B cell (primary cell): Measurements from ENCODE around the gene GALNT7. TPM values are rescaled to one million over a fixed set of nuclear protein-coding genes. Genes with fewer than 3 reads are reported as not detected.
"Not testable (repeated sequence)": the region's sequence is repeated elsewhere in the genome, so short reads cannot be mapped to it uniquely, and the experiment has no call there.

Experiments
- ATAC-seq: fragments of 200-7000 bp; cut with Tn5 transposase; one replicate; pipeline ENCODE4 v1.10.0; 2021; ENCODE audit warnings: low read depth, mild to moderate bottlenecking, moderate number of reproducible peaks, moderate library complexity
- CTCF ChIA-PET: fragments of 350-600 bp; sonication (Branson Sonifier 250); formaldehyde crosslinking; loops from one replicate; lab custom pipeline; 2021; ENCODE audit warnings: antibody characterized with exemption, inconsistent platforms; lab: Charles Lee
- POLR2A ChIA-PET: fragments of 350-600 bp; sonication (Branson Sonifier 250); formaldehyde crosslinking; loops from one replicate; lab custom pipeline; 2021; ENCODE audit warnings: antibody characterized with exemption; lab: Charles Lee
- DNase-seq: peaks from one replicate; pipeline ENCODE4 v3.0.0; 2013
- H2AFZ ChIP-seq: 2 replicates; pipeline ENCODE4 v1.6.1; 2012; ENCODE audit warnings: mild to moderate bottlenecking, low read depth, low read length; ENCODE audit not compliant: insufficient read depth, poor library complexity, severe bottlenecking
- H3K27ac ChIP-seq, 2 donors: 1 replicate in 1 of 2; 2 replicates in 1 of 2; pipeline ENCODE4 v1.5.1; 2012 to 2013; ENCODE audit warnings: low read length in 2 of 2, mild to moderate bottlenecking in 2 of 2, moderate library complexity in 1 of 2
- H3K27me3 ChIP-seq, 4 experiments: fragments of 200-600 bp in 1 of 4; sonication (generic) in 1 of 4; replicated peaks in 1 of 4; 1 replicate in 2 of 4; 2 replicates in 2 of 4; pipeline versions ENCODE4 v1.6.1 to v1.7.0; 2013 to 2016; ENCODE audit warnings: low read length in 3 of 4, mild to moderate bottlenecking in 2 of 4, mixed read lengths in 1 of 4, moderate library complexity in 1 of 4; ENCODE audit not compliant: insufficient read depth in 4 of 4, control insufficient read depth in 3 of 4; ENCODE audit errors: control extremely low read depth in 1 of 4
- H3K36me3 ChIP-seq, 2 experiments: replicated peaks in 1 of 2; 1 replicate in 1 of 2; 2 replicates in 1 of 2; pipeline versions ENCODE4 v1.6.1 to v1.7.1; 2013; ENCODE audit warnings: low read length in 1 of 2; ENCODE audit not compliant: insufficient read depth in 2 of 2, control insufficient read depth in 1 of 2; ENCODE audit errors: control extremely low read depth in 1 of 2, extremely low read depth in 1 of 2
- H3K4me1 ChIP-seq, 2 donors: fragments of 200-600 bp in 1 of 2; sonication (generic) in 1 of 2; 1 replicate in 1 of 2; 2 replicates in 1 of 2; pipeline versions ENCODE4 v1.5.1 to v1.6.1; 2013 to 2017; ENCODE audit warnings: low read length in 2 of 2; ENCODE audit not compliant: control insufficient read depth in 2 of 2, insufficient read depth in 2 of 2
- H3K4me2 ChIP-seq: replicated peaks from 2 replicates; pipeline ENCODE3; 2012; ENCODE audit warnings: mild to moderate bottlenecking, low read depth, low read length; ENCODE audit not compliant: poor library complexity, severe bottlenecking
- H3K4me3 ChIP-seq, 5 experiments: fragments of 200-600 bp in 1 of 5; sonication (generic) in 1 of 5; 1 replicate in 3 of 5; 2 replicates in 2 of 5; pipeline versions ENCODE4 v1.5.1 to v1.7.0; 2011 to 2016; ENCODE audit warnings: low read length in 4 of 5, mild to moderate bottlenecking in 4 of 5, low read depth in 2 of 5, control low read depth in 1 of 5, moderate library complexity in 1 of 5; ENCODE audit not compliant: insufficient read depth in 1 of 5; ENCODE audit errors: control extremely low read depth in 1 of 5, extremely low read depth in 1 of 5
- H3K79me2 ChIP-seq: fragments of 200-600 bp; sonication (generic); one replicate; pipeline ENCODE4 v1.6.0; 2016; ENCODE audit warnings: low read length; ENCODE audit not compliant: control insufficient read depth, insufficient read depth
- H3K9ac ChIP-seq: fragments of 200-600 bp; sonication (generic); 2 replicates; pipeline ENCODE4 v1.6.1; 2017; ENCODE audit warnings: mild to moderate bottlenecking, low read length, moderate library complexity
- H3K9me3 ChIP-seq, 3 donors: one replicate each; pipeline versions ENCODE4 v1.6.1 to v1.7.1; 2013; ENCODE audit warnings: low read length in 2 of 3; ENCODE audit not compliant: control insufficient read depth in 2 of 3, insufficient read depth in 1 of 3; ENCODE audit errors: control extremely low read depth in 1 of 3
- H4K20me1 ChIP-seq: 2 replicates; pipeline ENCODE4 v1.6.0; 2012; ENCODE audit warnings: mild to moderate bottlenecking, low read length; ENCODE audit not compliant: insufficient read depth, control insufficient read depth, poor library complexity, severe bottlenecking
- H3K27ac Mint-ChIP-seq: one replicate; pipeline ENCODE4 v1.8.0; 2021; ENCODE audit warnings: mixed read lengths
- H3K27me3 Mint-ChIP-seq: one replicate; pipeline ENCODE4 v1.8.0; 2021; ENCODE audit warnings: mixed read lengths
- H3K4me1 Mint-ChIP-seq: one replicate; pipeline ENCODE4 v1.8.0; 2021; ENCODE audit warnings: mixed read lengths
- H3K4me3 Mint-ChIP-seq: one replicate; pipeline ENCODE4 v1.8.0; 2021; ENCODE audit warnings: mixed read lengths
- H3K9me3 Mint-ChIP-seq: one replicate; pipeline ENCODE4 v1.8.0; 2022; ENCODE audit warnings: mixed read lengths; ENCODE audit not compliant: insufficient read depth
- CTCF ChIP-seq: fragments of 200-600 bp; IDR thresholded peaks from one replicate; pipeline ENCODE4 v1.8.0; 2022; ENCODE audit warnings: antibody characterized with exemption, mild to moderate bottlenecking
- EZH2 ChIP-seq: IDR thresholded peaks from 2 replicates; pipeline ENCODE4 v1.6.1; 2012; ENCODE audit warnings: borderline replicate concordance, low read depth, mild to moderate bottlenecking, moderate library complexity, low read length; ENCODE audit not compliant: insufficient read depth, poor library complexity, severe bottlenecking
- WGBS: methylation state at CpG from one replicate; pipeline ENCODE4 v1.1.5; 2013; ENCODE audit warnings: missing lambda C conversion rate; ENCODE audit not compliant: insufficient coverage; 5-methylcytosine and 5-hydroxymethylcytosine counted together
- intact Hi-C: fragments of 100-400 bp; cut with micrococcal nuclease; formaldehyde crosslinking; loops from one replicate; pipeline ENCODE4 v1.10.0; 2022
- polyA plus RNA-seq: library from polyadenylated mRNA; depleted of rRNA; stranded (reverse); fragments of >200 nt; gene quantifications from 2 replicates; pipeline ENCODE4 v1.2.3, GENCODE V29; 2012
- total RNA-seq, 2 donors: library from RNA; stranded (reverse); fragments of 120-200 nt in 1 of 2; gene quantifications; 1 replicate in 1 of 2; 2 replicates in 1 of 2; pipeline versions ENCODE4 v1.2.3 to v1.2.4, GENCODE V29; 2013 to 2022

Gene GALNT7
- total and polyA plus RNA-seq, 2 donors (not counting 1 experiment from before 2014, with no cell fraction given) = 5.8 to 23.7 TPM

- H3K9me3 Mint-ChIP-seq = peaks cover 5% of the 10 kb centered on the region
- H3K4me1 Mint-ChIP-seq = peaks cover 27% of the 10 kb centered on the region
- intact Hi-C loops = no loop called here
- Histone ChIP-seq H3K9ac (no peak overlapping the region), H3K4me2 (no peak overlapping the region), H3K9me3 (no peaks in the 10 kb centered on the region), H4K20me1 (no peaks in the 10 kb centered on the region), H3K79me2 (peaks cover 61% of the 10 kb centered on the region), H3K27ac (no peak overlapping the region), H2AFZ (no peak overlapping the region), H3K27me3 (no peaks in the 10 kb centered on the region), H3K36me3 (peaks cover 2% of the 10 kb centered on the region in 2 experiments), H3K4me3 (no peak overlapping the region), H3K4me1 (peaks cover 0 to 5% of the 10 kb centered on the region in 2 donors)
- H3K27me3 Mint-ChIP-seq = no peaks in the 10 kb centered on the region
- no peak for TF ChIP-seq CTCF
- DNase-seq (no peak), ATAC-seq (no peak)
- ChIA-PET POLR2A (no interaction called here), CTCF (no interaction called here)
- H3K27ac Mint-ChIP-seq = no peak overlapping the region
- WGBS = no CpG with 5 or more reads among the region's 2 CpGs
- no peak overlapping the region for H3K4me3 Mint-ChIP-seq
Measured at GRCh38 chr4:173217727-173218126, 49.1 kb downstream of the GALNT7 start.

GRCh38 chr4:173218411-173219125 lies 50.0 kb downstream of the GALNT7 start:
- H2AFZ ChIP-seq = no peak overlapping the region
- H3K4me1 ChIP-seq = peaks cover 0 to 5% of the 10 kb centered on the region in 2 donors
- no peaks in the 10 kb centered on the region for H3K27me3 Mint-ChIP-seq
- no peak overlapping the region for H3K27ac ChIP-seq
- H3K79me2 ChIP-seq = peaks cover 66% of the 10 kb centered on the region
- H3K4me1 Mint-ChIP-seq = peaks cover 26% of the 10 kb centered on the region
- ATAC-seq (no peak), DNase-seq (no peak)
- peaks cover 5% of the 10 kb centered on the region for H3K9me3 Mint-ChIP-seq
- no peaks in the 10 kb centered on the region for H4K20me1 ChIP-seq
- no peak overlapping the region for H3K4me3 ChIP-seq
- H3K36me3 ChIP-seq = peaks cover 2% of the 10 kb centered on the region in 2 experiments
- TF ChIP-seq EZH2 (no peak), CTCF (no peak)
- H3K9me3 ChIP-seq = no peaks in the 10 kb centered on the region
- no peak overlapping the region for H3K27ac Mint-ChIP-seq
- no peaks in the 10 kb centered on the region for H3K27me3 ChIP-seq
- no peak overlapping the region for H3K4me2 ChIP-seq
- intact Hi-C loops = no loop called here
- no peak overlapping the region for H3K9ac ChIP-seq
- ChIA-PET POLR2A (no interaction called here), CTCF (no interaction called here)
- H3K4me3 Mint-ChIP-seq = no peak overlapping the region

- H3K4me1 ChIP-seq, H3K27me3 ChIP-seq, ATAC-seq, POLR2A ChIA-PET, H3K4me2 ChIP-seq, H3K4me3 ChIP-seq, H3K4me3 Mint-ChIP-seq, H2AFZ ChIP-seq, H3K9ac ChIP-seq, H3K9me3 ChIP-seq, H3K9me3 Mint-ChIP-seq, H3K27ac Mint-ChIP-seq, H4K20me1 ChIP-seq, CTCF ChIA-PET, H3K27ac ChIP-seq, intact Hi-C loops, H3K27me3 Mint-ChIP-seq, DNase-seq, H3K36me3 ChIP-seq: not testable (repeated sequence)
- H3K4me1 Mint-ChIP-seq = peaks cover 26% of the 10 kb centered on the region
- WGBS = 100% methylated on average over 1 of the region's 4 CpGs
- H3K79me2 ChIP-seq = peaks cover 70% of the 10 kb centered on the region
Measured at GRCh38 chr4:173219126-173219437, 50.5 kb downstream of the GALNT7 start.
